ENCODE results near the gene LRRC73.
A peak's percentile ranks its signal among the peaks of the same experiment; 100 is the strongest.

Gene LRRC73

GRCh38 chr6:43492673-43493072, 17.5 kb downstream of the LRRC73 start:
- no peaks in the 10 kb centered on the region for H3K9me3 Mint-ChIP-seq
- no peak overlapping the region for H3K27ac Mint-ChIP-seq
- ATAC-seq (no peak), DNase-seq (no peak)
- no peak overlapping the region for H3K4me3 Mint-ChIP-seq
- H3K4me1 Mint-ChIP-seq = peaks cover 20% of the 10 kb centered on the region
- H3K27me3 Mint-ChIP-seq = no peaks in the 10 kb centered on the region
- H3K36me3 Mint-ChIP-seq (ENCODE audit: low read depth) = no peaks in the 10 kb centered on the region

- no peak overlapping the region for H3K4me3 Mint-ChIP-seq
- H3K9me3 Mint-ChIP-seq = no peaks in the 10 kb centered on the region
- peaks cover 20% of the 10 kb centered on the region for H3K4me1 Mint-ChIP-seq
- no peak overlapping the region for H3K27ac Mint-ChIP-seq
- DNase-seq (no peak), ATAC-seq (no peak)
- H3K27me3 Mint-ChIP-seq = no peaks in the 10 kb centered on the region
- no peaks in the 10 kb centered on the region for H3K36me3 Mint-ChIP-seq (ENCODE audit: low read depth)
These were observed 18.1 kb downstream of the LRRC73 start for GRCh38 chr6:43491750-43492661.

GRCh38 chr6:43490523-43490939, 19.6 kb downstream of the LRRC73 start:
- H3K27me3 Mint-ChIP-seq = no peaks in the 10 kb centered on the region
- H3K36me3 Mint-ChIP-seq (ENCODE audit: low read depth) = no peaks in the 10 kb centered on the region
- H3K4me3 Mint-ChIP-seq = no peak overlapping the region
- DNase-seq = no peak
- H3K4me1 Mint-ChIP-seq = peaks cover 19% of the 10 kb centered on the region
- no peak overlapping the region for H3K27ac Mint-ChIP-seq
- no peak for ATAC-seq
- no peaks in the 10 kb centered on the region for H3K9me3 Mint-ChIP-seq

GRCh38 chr6:43489277-43490072, 20.7 kb downstream of the LRRC73 start:
- ATAC-seq = no peak
- H3K9me3 Mint-ChIP-seq = no peaks in the 10 kb centered on the region
- H3K27ac Mint-ChIP-seq = no peak overlapping the region
- no peaks in the 10 kb centered on the region for H3K27me3 Mint-ChIP-seq
- H3K4me3 Mint-ChIP-seq = no peak overlapping the region
- no peaks in the 10 kb centered on the region for H3K36me3 Mint-ChIP-seq (ENCODE audit: low read depth)
- DNase-seq = no peak
- peaks cover 10% of the 10 kb centered on the region for H3K4me1 Mint-ChIP-seq

GRCh38 chr6:43488667-43489276, 21.4 kb downstream of the LRRC73 start:
- Mint-ChIP-seq H3K27ac (no peak overlapping the region), H3K4me1 (peaks cover 5% of the 10 kb centered on the region), H3K4me3 (no peak overlapping the region), H3K9me3 (no peaks in the 10 kb centered on the region), H3K27me3 (no peaks in the 10 kb centered on the region), H3K36me3 (ENCODE audit: low read depth) (no peaks in the 10 kb centered on the region)
- ATAC-seq (no peak), DNase-seq (no peak)

GRCh38 chr6:43481591-43482236, 28.4 kb downstream of the LRRC73 start:
- no peaks in the 10 kb centered on the region for H3K27me3 Mint-ChIP-seq
- H3K27ac Mint-ChIP-seq = no peak overlapping the region
- ATAC-seq (peak; percentile 27), DNase-seq (no peak)
- no peaks in the 10 kb centered on the region for H3K9me3 Mint-ChIP-seq
- H3K4me3 Mint-ChIP-seq = no peak overlapping the region
- H3K4me1 Mint-ChIP-seq = peaks cover 45% of the 10 kb centered on the region
- H3K36me3 Mint-ChIP-seq (ENCODE audit: low read depth) = peaks cover 4% of the 10 kb centered on the region

GRCh38 chr6:43481075-43481474, 29.1 kb downstream of the LRRC73 start:
- peaks cover 48% of the 10 kb centered on the region for H3K4me1 Mint-ChIP-seq
- H3K9me3 Mint-ChIP-seq = no peaks in the 10 kb centered on the region
- no peak for DNase-seq
- H3K27me3 Mint-ChIP-seq = no peaks in the 10 kb centered on the region
- H3K36me3 Mint-ChIP-seq (ENCODE audit: low read depth) = peaks cover 4% of the 10 kb centered on the region
- no peak for ATAC-seq
- no peak overlapping the region for H3K4me3 Mint-ChIP-seq
- H3K27ac Mint-ChIP-seq = peak overlapping the region; percentile 11

GRCh38 chr6:43478008-43478372, 32.2 kb downstream of the LRRC73 start:
- ATAC-seq = no peak
- no peak for DNase-seq

GRCh38 chr6:43477235-43478007, 32.7 kb downstream of the LRRC73 start, which contains the start of gene TJAP1:
TJAP1 (plus strand) TSS chr6:43477570; CDS start chr6:43499002, 21,432 bp downstream.
- Mint-ChIP-seq H3K9me3 (no peaks in the 10 kb centered on the region), H3K4me3 (peak within 1 kb of the TSS; percentile 92), H3K27ac (peak within 1 kb of the TSS; percentile 79), H3K4me1 (peaks cover 46% of the 10 kb centered on the region), H3K36me3 (ENCODE audit: low read depth) (peaks cover 4% of the 10 kb centered on the region), H3K27me3 (peaks cover 2% of the 10 kb centered on the region)
- DNase-seq = peak; percentile 100
- peak; percentile 99 for ATAC-seq

More at GRCh38 chr6:43478008-43478372, 32.2 kb downstream of the LRRC73 start:
- Mint-ChIP-seq H3K27me3 (peaks cover 2% of the 10 kb centered on the region), H3K27ac (peak overlapping the region; percentile 79), H3K4me3 (peak overlapping the region; percentile 92), H3K36me3 (ENCODE audit: low read depth) (peaks cover 4% of the 10 kb centered on the region), H3K4me1 (peaks cover 46% of the 10 kb centered on the region), H3K9me3 (no peaks in the 10 kb centered on the region)

GRCh38 chr6:43476746-43477145, 33.4 kb downstream of the LRRC73 start:
- Mint-ChIP-seq H3K4me1 (peaks cover 40% of the 10 kb centered on the region), H3K27me3 (peaks cover 2% of the 10 kb centered on the region), H3K4me3 (peak overlapping the region; percentile 92), H3K9me3 (no peaks in the 10 kb centered on the region), H3K36me3 (ENCODE audit: low read depth) (peaks cover 2% of the 10 kb centered on the region), H3K27ac (peak overlapping the region; percentile 79)
- no peak for ATAC-seq
- no peak for DNase-seq

- Mint-ChIP-seq H3K9me3 (no peaks in the 10 kb centered on the region), H3K4me1 (peaks cover 33% of the 10 kb centered on the region), H3K27me3 (peaks cover 2% of the 10 kb centered on the region), H3K36me3 (ENCODE audit: low read depth) (no peaks in the 10 kb centered on the region), H3K27ac (no peak overlapping the region), H3K4me3 (no peak overlapping the region)
- no peak for DNase-seq
- ATAC-seq = no peak
These were observed 34.6 kb downstream of the LRRC73 start for GRCh38 chr6:43475516-43475915.

- DNase-seq = no peak
- H3K27me3 Mint-ChIP-seq = peaks cover 11% of the 10 kb centered on the region
- no peak overlapping the region for H3K4me3 Mint-ChIP-seq
- H3K27ac Mint-ChIP-seq = no peak overlapping the region
- no peaks in the 10 kb centered on the region for H3K9me3 Mint-ChIP-seq
- H3K36me3 Mint-ChIP-seq (ENCODE audit: low read depth) = no peaks in the 10 kb centered on the region
- no peak for ATAC-seq
- peaks cover 9% of the 10 kb centered on the region for H3K4me1 Mint-ChIP-seq
These were observed 37.6 kb downstream of the LRRC73 start for GRCh38 chr6:43472515-43472914.

- no peak for ATAC-seq
- Mint-ChIP-seq H3K4me1 (peaks cover 2% of the 10 kb centered on the region), H3K27me3 (peaks cover 17% of the 10 kb centered on the region), H3K4me3 (no peak overlapping the region), H3K36me3 (ENCODE audit: low read depth) (no peaks in the 10 kb centered on the region), H3K27ac (no peak overlapping the region), H3K9me3 (no peaks in the 10 kb centered on the region)
- DNase-seq = no peak
These were observed 38.7 kb downstream of the LRRC73 start for GRCh38 chr6:43471399-43471798.

All from activated naive CD8-positive, alpha-beta T cell treated with anti-CD3 and anti-CD28 coated beads, Interleukin-2, amount 50 U/mL, for 24 hours (primary cell).